ENCODE results near the gene FER. TPM values are rescaled to one million over a fixed set of nuclear protein-coding genes. Genes with fewer than 3 reads are reported as not detected.

The FER gene
- total and polyA plus RNA-seq, 2 experiments from 2014 or later = 25.9 to 30.7 TPM

- Histone ChIP-seq H3K9me3 (ENCODE audit: low read depth) (no peaks in the 10 kb centered on the region), H3K4me3 (no peak overlapping the region), H3K4me1 (ENCODE audit: low read depth) (peaks cover 10% of the 10 kb centered on the region), H3K27me3 (no peaks in the 10 kb centered on the region), H3K36me3 (no peaks in the 10 kb centered on the region), H3K27ac (no peak overlapping the region)
- DNase-seq (ENCODE audit: low read depth in 1 of 2, low spot score in 1 of 2) = no peak
- TF ChIP-seq CTCF (IDR thresholded peaks at IDR 0.05; ENCODE audit: low read depth, low read length) = no peak
Observed at GRCh38 chr5:109136906-109137305, 389.2 kb downstream of the FER start.

GRCh38 chr5:109141222-109142200 lies 393.8 kb downstream of the FER start:
- H3K36me3 ChIP-seq = no peaks in the 10 kb centered on the region
- H3K4me1 ChIP-seq (ENCODE audit: low read depth) = peaks cover 4% of the 10 kb centered on the region
- no peaks in the 10 kb centered on the region for H3K9me3 ChIP-seq (ENCODE audit: low read depth)
- H3K27me3 ChIP-seq = no peaks in the 10 kb centered on the region
- H3K4me3 ChIP-seq = no peak overlapping the region
- no peak for DNase-seq (ENCODE audit: low read depth in 1 of 2, low spot score in 1 of 2)
- no peak for TF ChIP-seq CTCF (IDR thresholded peaks at IDR 0.05; ENCODE audit: low read depth, low read length)
- no peak overlapping the region for H3K27ac ChIP-seq

- no peak for DNase-seq (ENCODE audit: low read depth in 1 of 2, low spot score in 1 of 2)
- peaks cover 4% of the 10 kb centered on the region for H3K4me1 ChIP-seq (ENCODE audit: low read depth)
- H3K4me3 ChIP-seq = no peak overlapping the region
- H3K27ac ChIP-seq = peak overlapping the region; percentile 3
- no peak for TF ChIP-seq CTCF (IDR thresholded peaks at IDR 0.05; ENCODE audit: low read depth, low read length)
- no peaks in the 10 kb centered on the region for H3K27me3 ChIP-seq
- no peaks in the 10 kb centered on the region for H3K36me3 ChIP-seq
- no peaks in the 10 kb centered on the region for H3K9me3 ChIP-seq (ENCODE audit: low read depth)
Observed at GRCh38 chr5:109143031-109143430, 395.3 kb downstream of the FER start.

GRCh38 chr5:109145139-109145538 lies 397.4 kb downstream of the FER start:
- H3K36me3 ChIP-seq = no peaks in the 10 kb centered on the region
- H3K27me3 ChIP-seq = no peaks in the 10 kb centered on the region
- H3K9me3 ChIP-seq (ENCODE audit: low read depth) = no peaks in the 10 kb centered on the region
- no peak overlapping the region for H3K4me3 ChIP-seq
- peaks cover 4% of the 10 kb centered on the region for H3K4me1 ChIP-seq (ENCODE audit: low read depth)
- DNase-seq (ENCODE audit: low read depth in 1 of 2, low spot score in 1 of 2) = no peak
- TF ChIP-seq CTCF (IDR thresholded peaks at IDR 0.05; ENCODE audit: low read depth, low read length) = no peak
- H3K27ac ChIP-seq = no peak overlapping the region

GRCh38 chr5:109146591-109146990 lies 398.9 kb downstream of the FER start:
- TF ChIP-seq CTCF (IDR thresholded peaks at IDR 0.05; ENCODE audit: low read depth, low read length) = no peak

More at GRCh38 chr5:109146591-109146990, 398.9 kb downstream of the FER start:
- Histone ChIP-seq H3K9me3 (ENCODE audit: low read depth) (no peaks in the 10 kb centered on the region), H3K4me1 (ENCODE audit: low read depth) (peaks cover 4% of the 10 kb centered on the region), H3K36me3 (no peaks in the 10 kb centered on the region), H3K4me3 (no peak overlapping the region), H3K27me3 (no peaks in the 10 kb centered on the region), H3K27ac (no peak overlapping the region)
- no peak for DNase-seq (ENCODE audit: low read depth in 1 of 2, low spot score in 1 of 2)
